Measurements from ENCODE around the gene DDX42.
A peak's percentile ranks its signal among the peaks of the same experiment; 100 is the strongest.
"Not testable (repeated sequence)": the region's sequence is repeated elsewhere in the genome, so short reads cannot be mapped to it uniquely, and the experiment has no call there.

Gene DDX42

DNA sequence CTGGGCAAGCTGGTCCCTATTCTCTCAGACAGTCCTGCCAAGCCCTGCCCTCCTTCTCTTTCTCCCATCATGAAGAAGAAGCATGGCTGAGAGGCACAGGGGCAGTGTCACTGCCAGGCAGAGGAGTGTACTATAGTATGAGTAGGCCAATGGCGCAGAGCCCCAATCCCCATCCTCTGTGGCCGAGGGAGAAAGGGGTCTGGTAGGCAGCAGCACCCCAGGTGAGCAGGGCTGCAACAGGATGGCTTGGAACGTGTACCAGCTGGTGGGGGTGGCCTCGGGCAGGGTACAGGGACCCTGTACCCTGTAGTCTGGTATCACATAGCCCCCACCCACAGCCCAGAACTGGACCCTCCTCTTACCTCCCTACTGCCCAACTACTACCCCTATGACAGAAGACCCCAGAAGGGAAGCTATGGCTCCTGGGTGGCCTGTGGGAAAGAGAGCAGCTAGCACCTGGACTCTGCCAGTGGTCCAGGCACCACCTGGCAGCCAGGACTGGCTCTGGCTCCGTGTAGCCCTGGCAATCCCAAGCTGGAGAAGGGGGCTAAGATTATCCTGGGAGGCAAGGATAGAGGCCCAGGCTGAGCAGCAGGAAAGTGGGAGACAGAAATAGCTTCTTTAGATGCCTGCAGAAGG, 64.1 kb downstream of the DDX42 start:
- no peak for ATAC-seq
- H3K36me3 Mint-ChIP-seq = peaks cover 37% of the 10 kb centered on the region
- H3K27ac Mint-ChIP-seq = peak overlapping the region; percentile 56
- no peaks in the 10 kb centered on the region for H3K27me3 Mint-ChIP-seq
- no peak overlapping the region for H3K4me3 Mint-ChIP-seq
- peaks cover 70% of the 10 kb centered on the region for H3K4me1 Mint-ChIP-seq
- H3K9me3 Mint-ChIP-seq = no peaks in the 10 kb centered on the region

DNA sequence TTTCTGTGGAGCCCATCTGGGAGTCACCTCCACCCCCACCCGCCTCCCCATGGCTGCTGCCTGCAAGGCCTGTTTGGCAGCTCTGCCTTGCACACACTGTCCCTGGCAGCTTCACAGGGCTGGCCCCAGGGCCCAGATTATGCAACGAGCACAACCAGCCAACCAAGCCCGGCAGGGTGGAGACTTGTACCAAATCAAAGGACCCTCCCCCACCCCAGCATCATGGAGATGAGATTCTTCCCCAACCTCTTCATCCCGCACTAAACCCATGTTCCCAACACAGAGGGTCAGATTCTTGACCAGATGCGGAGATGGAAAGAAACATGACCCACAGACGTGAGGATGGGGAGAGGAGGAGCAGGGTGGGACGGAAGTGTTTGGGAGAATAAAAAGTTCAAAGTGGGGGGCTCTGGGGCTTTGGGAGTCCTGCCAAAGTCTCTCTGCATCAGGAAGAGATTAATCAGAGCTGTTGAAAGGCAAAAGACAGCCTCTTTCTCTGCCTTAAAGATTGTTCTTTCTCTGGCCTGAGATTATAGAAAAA, 64.7 kb downstream of the DDX42 start:
- no peak overlapping the region for H3K4me3 Mint-ChIP-seq
- H3K27ac Mint-ChIP-seq = peak overlapping the region; percentile 56
- ATAC-seq = no peak
- peaks cover 31% of the 10 kb centered on the region for H3K36me3 Mint-ChIP-seq
- H3K27me3 Mint-ChIP-seq = no peaks in the 10 kb centered on the region
- peaks cover 71% of the 10 kb centered on the region for H3K4me1 Mint-ChIP-seq
- H3K9me3 Mint-ChIP-seq = no peaks in the 10 kb centered on the region

DNA sequence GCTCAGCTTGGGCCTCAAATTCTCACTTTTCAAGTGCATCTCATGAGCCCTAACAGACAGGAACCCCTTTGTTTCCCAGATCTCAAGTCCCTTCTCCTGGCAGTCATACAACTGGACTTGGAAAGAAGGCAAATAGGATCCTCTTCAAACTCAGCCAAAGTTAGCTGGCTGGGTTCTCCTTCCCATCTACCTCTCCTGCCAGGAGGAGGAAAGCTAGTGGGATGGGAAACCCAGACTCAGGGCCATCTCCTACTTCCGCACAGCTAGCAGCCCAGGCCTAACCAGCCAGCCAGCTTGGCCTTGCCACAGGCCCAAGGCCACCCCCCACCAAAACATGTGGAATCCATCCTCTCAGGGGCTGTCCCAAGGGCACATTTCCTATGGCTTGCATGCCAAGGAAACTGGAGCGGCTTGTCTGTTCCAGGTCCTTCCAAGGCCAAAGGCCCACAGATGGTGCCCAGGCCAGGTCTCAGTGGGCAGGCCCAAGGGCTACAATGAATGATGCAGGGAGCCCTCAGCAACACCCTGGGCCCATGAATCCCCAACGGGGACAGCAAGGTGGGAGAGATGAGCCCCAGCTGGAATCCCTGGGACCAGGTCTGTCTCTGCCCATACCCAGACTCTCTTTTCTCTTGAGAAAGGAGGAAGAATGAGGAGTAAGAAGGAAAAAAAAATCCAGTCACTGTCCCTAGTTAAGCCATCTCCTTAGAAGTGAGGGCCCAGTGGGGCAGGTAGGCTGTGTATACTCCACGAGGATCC, 66.8 kb downstream of the DDX42 start:
- Mint-ChIP-seq H3K27me3 (no peaks in the 10 kb centered on the region), H3K36me3 (peaks cover 11% of the 10 kb centered on the region), H3K4me3 (peak overlapping the region; percentile 94), H3K27ac (peak overlapping the region; percentile 95), H3K4me1 (peaks cover 60% of the 10 kb centered on the region), H3K9me3 (no peaks in the 10 kb centered on the region)
- no peak for ATAC-seq

DNA sequence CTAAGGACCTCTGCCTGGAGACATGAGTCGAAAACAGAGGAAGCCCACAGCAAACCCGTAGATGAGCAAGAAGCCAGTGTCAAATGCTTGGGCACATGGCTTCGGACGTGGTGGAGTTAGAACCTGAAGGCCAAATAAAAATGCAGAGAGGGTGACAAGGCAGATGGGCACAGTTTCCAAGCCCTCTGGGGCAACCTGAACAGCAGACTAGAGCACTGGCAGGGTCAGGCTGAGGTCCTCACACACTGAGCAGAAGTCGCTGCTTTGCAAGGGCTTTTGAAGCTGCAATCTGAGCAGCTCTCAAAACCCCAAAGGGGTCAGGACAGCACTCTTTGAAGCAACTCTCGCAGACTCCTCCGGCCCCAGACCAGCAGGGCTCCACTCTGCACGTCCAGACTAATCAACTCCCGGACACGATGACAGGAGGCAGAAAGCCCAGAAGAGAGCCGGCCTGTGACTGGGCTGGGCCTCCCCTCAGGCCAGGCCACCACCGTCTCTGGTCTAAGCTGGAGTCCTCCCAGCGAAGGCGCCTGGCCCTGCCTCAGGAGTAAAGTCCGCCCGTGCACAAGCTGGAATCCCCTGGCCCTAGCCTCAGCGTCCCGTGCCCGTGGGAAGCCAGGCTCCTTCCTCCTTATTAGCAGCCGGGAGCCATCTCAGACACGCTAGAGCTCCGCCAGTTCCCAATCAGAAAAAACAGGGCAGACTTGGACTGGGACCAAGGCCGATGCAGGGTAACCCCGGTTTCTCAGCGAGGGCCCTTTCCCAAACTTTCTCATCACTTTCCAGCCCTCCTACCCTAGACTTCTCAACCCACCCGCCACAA, 67.6 kb downstream of the DDX42 start:
- Mint-ChIP-seq H3K27ac (peak overlapping the region; percentile 95), H3K36me3 (peaks cover 8% of the 10 kb centered on the region), H3K4me1 (peaks cover 58% of the 10 kb centered on the region), H3K27me3 (no peaks in the 10 kb centered on the region), H3K4me3 (peak overlapping the region; percentile 94), H3K9me3 (no peaks in the 10 kb centered on the region)
- ATAC-seq = no peak

DNA sequence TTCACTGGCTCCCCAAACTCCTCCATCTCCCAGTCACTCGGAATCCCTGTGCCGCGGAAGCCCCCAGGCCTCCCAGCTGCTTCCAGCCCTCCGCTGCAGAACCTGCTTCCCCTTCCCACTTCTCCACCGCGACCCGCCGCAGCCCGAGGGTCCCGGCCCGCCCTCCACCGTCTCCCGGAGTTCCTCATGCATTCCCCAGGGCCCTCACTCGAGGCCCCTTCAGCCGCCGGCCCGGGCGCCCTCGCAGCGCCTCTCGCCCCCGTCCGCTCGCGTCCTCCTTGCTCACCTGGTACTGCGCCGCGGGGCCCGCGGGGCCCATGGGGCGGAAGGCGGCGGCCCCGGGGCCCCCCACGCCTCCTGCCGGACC, 68.2 kb downstream of the DDX42 start:
- peak; percentile 66 for ATAC-seq
- no peaks in the 10 kb centered on the region for H3K9me3 Mint-ChIP-seq
- no peaks in the 10 kb centered on the region for H3K27me3 Mint-ChIP-seq
- peaks cover 3% of the 10 kb centered on the region for H3K36me3 Mint-ChIP-seq
- peak overlapping the region; percentile 95 for H3K27ac Mint-ChIP-seq
- H3K4me3 Mint-ChIP-seq = peak overlapping the region; percentile 94
- peaks cover 53% of the 10 kb centered on the region for H3K4me1 Mint-ChIP-seq

DNA sequence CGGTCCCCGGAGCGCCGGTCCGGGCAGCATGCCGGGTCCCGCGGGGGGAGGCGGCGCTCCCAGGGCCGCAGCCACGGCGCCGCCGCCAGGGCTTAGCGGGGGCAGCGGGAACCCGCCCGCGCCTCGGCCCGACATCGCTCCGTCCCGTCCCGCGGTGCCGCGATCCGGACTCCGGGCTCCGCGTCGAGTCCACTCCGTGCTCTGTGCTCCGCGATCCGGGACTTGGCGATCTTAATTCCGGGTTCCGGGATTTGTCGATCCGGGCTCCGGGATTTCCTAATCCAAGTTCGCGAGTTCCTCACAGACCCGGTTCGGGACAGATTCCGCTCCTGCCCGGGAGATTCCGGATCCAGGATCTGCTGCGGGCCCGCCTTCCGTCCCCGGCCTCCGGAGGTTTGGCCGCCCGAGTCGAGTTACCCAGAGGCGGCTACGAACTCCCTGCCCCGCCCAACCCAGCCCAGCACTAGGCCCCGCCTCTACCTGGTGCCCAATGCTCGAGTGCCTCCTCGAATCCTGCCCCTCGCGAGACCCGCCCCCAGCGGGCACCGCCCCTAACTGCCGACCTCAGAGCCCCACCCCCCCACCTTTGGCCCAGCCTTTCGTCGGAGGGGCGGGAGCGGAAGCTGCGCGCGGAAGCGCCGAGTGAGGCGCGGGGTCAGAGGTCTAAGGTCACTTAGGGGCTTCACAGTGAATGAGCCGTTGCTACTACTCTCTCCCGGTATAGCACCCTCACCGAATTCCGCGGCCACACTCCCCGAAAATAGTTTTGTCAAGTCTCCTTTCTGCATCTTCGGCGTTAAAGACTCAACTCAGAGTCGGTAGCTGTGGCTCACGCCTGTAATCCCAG, 68.8 kb downstream of the DDX42 start, which contains the start of gene SMARCD2:
Gene SMARCD2 (minus strand): TSS at position 146 of the 847 bp plus-strand sequence. CDS start 11 bp downstream, at position 135.
- no peaks in the 10 kb centered on the region for H3K9me3 Mint-ChIP-seq
- H3K27ac Mint-ChIP-seq = peak within 1 kb of the TSS; percentile 95
- peak within 1 kb of the TSS; percentile 94 for H3K4me3 Mint-ChIP-seq
- ATAC-seq = peak; percentile 96
- no peaks in the 10 kb centered on the region for H3K27me3 Mint-ChIP-seq
- peaks cover 51% of the 10 kb centered on the region for H3K4me1 Mint-ChIP-seq
- no peaks in the 10 kb centered on the region for H3K36me3 Mint-ChIP-seq

DNA sequence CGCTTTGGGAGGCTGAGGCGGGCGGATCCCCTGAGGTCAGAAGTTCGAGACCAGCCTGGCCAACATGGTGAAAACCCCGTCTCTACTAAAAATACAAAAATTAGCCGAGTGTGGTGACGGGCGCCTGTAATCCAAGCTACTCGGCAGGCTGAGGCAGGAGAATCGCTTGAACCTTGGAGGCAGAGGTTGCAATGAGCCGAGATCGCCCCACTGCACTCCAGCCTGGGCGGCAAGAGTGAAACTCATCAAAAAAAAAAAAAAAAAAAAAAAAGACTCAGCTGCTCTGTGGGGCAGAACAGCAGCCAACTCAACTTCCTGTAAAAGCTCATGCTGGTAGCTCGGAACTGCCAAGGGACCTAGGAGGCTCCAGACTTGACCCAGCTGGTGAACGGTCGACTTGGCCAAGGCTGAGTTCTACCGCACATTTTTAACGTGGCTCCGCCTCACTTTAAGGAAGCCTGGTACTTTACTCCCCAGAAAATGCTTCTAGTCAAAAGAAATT, 69.5 kb downstream of the DDX42 start:
- H3K9me3 Mint-ChIP-seq, H3K36me3 Mint-ChIP-seq, H3K27me3 Mint-ChIP-seq: not testable (repeated sequence)
- peaks cover 51% of the 10 kb centered on the region for H3K4me1 Mint-ChIP-seq
- H3K4me3 Mint-ChIP-seq = peak overlapping the region; percentile 94
- H3K27ac Mint-ChIP-seq = peak overlapping the region; percentile 95
- ATAC-seq = peak; percentile 54

DNA sequence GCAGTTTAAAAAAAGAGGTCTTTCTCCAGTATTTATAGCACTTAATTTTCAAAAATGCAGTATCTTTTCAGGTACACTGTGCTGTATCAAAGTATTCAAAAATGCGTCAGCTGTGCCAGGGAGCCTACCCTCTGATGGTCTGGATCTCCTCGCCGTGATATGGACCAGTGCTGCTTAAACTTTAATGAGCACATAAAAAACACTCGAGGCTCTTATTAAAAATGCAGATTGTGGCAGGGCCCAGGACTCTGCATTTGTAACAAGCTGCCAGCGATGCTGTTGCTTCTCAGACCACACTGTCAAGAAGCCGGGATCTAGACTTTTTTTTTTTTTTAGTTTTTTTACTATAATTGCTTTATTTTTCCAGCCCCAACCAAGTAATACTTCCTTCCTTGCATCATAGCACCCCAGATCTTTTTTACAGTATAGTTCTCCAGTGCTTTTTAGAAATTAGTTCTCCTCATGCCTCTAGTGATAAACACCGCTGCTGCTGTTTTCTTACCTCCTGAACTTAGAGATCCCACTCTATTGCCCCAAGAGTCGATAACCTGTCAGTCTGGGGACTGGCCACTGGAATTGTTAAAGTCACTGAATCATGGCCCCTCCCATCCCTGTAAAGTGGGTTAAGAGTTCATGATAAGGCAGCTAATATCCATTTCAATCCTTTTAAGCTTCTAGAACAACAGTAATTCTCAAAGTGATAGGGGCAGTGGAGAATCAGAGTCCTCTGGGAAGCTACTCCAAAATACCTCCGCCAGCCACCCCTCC, 70.1 kb downstream of the DDX42 start:
- Mint-ChIP-seq H3K27me3 (no peaks in the 10 kb centered on the region), H3K36me3 (no peaks in the 10 kb centered on the region), H3K27ac (peak overlapping the region; percentile 95), H3K4me1 (peaks cover 51% of the 10 kb centered on the region), H3K9me3 (peaks cover 7% of the 10 kb centered on the region), H3K4me3 (peak overlapping the region; percentile 94)
- ATAC-seq = no peak

DNA sequence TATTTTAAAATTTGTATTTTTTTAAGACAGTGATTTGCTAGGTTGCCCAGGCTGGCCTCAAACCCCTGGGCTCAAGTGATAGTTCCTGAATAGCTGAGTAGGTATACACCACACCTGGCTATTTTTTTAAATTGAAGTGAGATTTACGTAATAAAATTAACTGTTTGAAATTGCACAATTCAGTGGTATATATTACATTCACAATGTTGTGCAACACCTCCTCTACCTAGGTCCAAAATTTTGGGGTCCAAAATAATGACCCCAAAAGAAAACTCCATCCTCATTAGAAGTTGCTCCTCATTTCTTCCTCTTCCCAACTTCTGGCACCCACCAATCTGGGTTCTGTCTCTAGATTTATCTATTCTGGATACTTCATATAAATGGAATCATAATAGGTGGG, 71.5 kb downstream of the DDX42 start:
- Mint-ChIP-seq H3K4me3 (no peak overlapping the region), H3K36me3 (no peaks in the 10 kb centered on the region), H3K9me3 (peaks cover 8% of the 10 kb centered on the region), H3K27ac (no peak overlapping the region), H3K4me1 (peaks cover 43% of the 10 kb centered on the region), H3K27me3 (no peaks in the 10 kb centered on the region)
- ATAC-seq = no peak

DNA sequence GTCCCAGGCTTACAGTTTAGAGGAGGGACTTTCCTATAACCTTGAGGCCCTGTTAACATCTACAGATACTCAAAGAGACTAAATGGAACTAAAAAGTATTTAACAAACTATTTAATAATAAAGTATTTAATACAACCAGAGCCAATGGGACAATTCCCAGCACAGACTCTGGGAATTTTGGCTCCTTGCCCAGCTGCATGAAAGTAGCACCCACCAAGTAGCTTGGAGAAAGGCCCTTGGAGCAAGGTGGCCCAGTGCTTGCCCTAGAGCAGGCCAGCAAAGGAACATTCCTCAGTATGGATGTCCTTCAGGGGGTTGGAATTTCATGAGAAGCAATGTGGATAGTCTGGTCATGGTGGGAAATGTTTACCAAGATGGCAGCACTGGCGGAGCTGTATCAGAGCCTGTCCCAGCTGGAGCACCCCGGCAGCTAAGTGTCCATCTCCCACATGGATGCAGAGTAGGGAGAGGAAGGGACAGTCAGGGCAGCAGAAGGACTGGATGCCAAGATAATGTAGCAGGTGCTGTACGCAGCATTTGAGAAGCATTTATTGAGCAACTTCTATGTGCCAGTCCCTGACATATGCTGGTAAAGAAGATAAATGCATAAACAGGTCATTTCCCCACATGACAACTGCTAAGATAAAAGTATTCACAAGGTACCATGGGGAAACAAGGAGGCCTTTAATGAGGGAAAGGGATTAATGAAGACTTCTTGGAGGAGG, 73.7 kb downstream of the DDX42 start:
- H3K4me1 Mint-ChIP-seq = peaks cover 28% of the 10 kb centered on the region

DNA sequence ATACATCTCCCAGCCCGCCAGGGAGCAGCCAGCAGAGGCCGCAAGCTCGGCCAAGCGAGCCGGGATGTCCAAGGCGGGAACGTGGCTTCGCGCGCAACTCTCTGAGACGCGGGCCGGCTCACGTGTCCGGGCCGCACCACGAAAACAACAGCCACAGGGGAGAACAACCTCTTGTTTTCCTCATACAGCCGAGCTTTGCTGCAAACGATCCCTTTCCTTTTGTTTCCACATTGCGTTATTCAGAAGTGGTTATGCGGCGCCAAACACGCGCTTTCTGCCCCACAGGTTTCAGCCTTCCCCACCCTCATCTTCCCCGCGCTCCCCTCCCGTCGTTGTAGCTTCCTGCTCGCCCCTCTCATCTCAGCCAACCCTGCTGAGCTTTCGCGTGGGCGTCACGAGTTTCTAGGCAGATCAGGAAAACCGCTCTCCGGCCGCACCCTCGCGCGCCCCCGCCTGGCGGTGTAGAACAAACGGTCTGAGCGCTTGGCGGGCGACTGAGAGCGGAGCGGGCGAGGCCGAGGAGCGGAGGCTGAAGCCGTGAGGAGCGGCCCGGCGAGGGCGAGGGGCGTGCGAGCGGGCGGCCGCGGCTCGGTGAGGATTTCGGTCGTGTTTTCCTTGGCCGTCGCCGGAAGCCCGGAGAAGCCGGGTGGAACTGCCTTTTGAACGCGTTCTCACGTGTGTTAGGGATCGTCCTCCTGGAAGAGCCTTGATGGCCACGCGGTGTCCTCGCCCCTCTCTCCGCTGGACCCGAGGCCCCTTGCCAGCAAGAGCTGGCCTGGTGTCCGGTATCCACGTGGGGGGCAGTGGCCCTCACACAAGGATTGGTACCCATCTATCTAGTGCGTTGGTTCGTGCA, 75.1 kb downstream of the DDX42 start:
- H3K27me3 Mint-ChIP-seq = no peaks in the 10 kb centered on the region
- peaks cover 20% of the 10 kb centered on the region for H3K4me1 Mint-ChIP-seq
- H3K9me3 Mint-ChIP-seq = peaks cover 8% of the 10 kb centered on the region
- peak overlapping the region; percentile 94 for H3K27ac Mint-ChIP-seq
- no peaks in the 10 kb centered on the region for H3K36me3 Mint-ChIP-seq
- peak overlapping the region; percentile 84 for H3K4me3 Mint-ChIP-seq
- ATAC-seq = peak; percentile 95

More for the DNA sequence above, 73.7 kb downstream of the DDX42 start:
- no peaks in the 10 kb centered on the region for H3K27me3 Mint-ChIP-seq
- peak overlapping the region; percentile 18 for H3K4me3 Mint-ChIP-seq
- H3K36me3 Mint-ChIP-seq = no peaks in the 10 kb centered on the region
- peaks cover 8% of the 10 kb centered on the region for H3K9me3 Mint-ChIP-seq
- no peak for ATAC-seq
- peak overlapping the region; percentile 94 for H3K27ac Mint-ChIP-seq

DNA sequence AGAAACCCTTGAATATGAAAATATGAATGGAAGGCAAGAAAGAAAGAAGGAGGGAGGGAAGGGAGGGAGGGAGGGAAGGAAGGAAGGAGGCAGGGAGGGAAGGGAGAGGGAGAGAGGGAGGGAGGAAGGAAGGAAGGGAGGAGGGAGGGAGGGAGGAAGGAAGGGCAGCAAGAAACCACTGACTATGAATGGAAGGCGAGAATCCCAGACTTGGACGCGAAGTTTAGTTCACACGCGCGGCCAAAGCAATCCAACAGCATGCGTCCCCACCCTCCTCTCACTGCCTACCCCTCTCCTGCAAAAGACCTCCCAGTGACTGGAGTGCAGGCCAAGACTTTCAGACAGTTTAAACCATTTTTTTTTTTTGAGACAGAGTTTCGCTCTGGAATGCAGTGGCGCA, 76.4 kb downstream of the DDX42 start:
- Mint-ChIP-seq H3K27me3 (no peaks in the 10 kb centered on the region), H3K9me3 (peaks cover 8% of the 10 kb centered on the region), H3K36me3 (no peaks in the 10 kb centered on the region), H3K4me1 (peaks cover 17% of the 10 kb centered on the region), H3K4me3 (no peak overlapping the region), H3K27ac (no peak overlapping the region)
- no peak for ATAC-seq
